ENCODE data around the gene GRIK1. TPM values are rescaled to one million over a fixed set of nuclear protein-coding genes. Genes with fewer than 3 reads are reported as not detected.

Gene GRIK1
- total RNA-seq, 1 donor: not detected

DNA sequence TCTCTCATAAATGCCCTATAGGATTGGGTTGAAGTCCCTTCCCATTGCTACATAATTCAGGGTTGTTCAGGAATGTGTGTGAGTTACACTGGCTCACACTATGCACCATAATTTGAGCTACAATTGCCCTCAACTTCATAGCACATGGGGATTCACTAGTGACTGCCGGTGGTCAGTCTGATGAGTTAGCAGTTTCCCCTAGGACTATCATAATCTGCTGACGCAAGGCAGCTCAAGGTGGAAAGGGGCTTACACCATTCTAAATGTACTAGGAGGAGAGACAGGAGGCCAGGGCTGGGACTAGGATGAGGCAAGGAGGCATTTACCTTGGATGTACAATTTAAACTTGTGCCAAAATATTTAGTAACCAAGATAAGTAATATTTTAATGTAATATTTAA is 224.7 kb downstream of the GRIK1 start:
- H3K27me3 ChIP-seq (ENCODE audit: insufficient read depth, low read length): no peaks in the 10 kb centered on the region
- no peaks in the 10 kb centered on the region for H3K9me3 ChIP-seq (ENCODE audit: low read depth, low read length)
- no peak for TF ChIP-seq CTCF (IDR thresholded peaks at IDR 0.05; ENCODE audit: extremely low read depth, low read depth, low read length)

GRCh38 chr21:29712818-29713217 is 227.0 kb downstream of the GRIK1 start:
- Histone ChIP-seq H3K9me3 (ENCODE audit: low read depth, low read length) (no peaks in the 10 kb centered on the region), H3K27me3 (ENCODE audit: insufficient read depth, low read length) (no peaks in the 10 kb centered on the region), H3K4me2 (ENCODE audit: insufficient read depth, low read length) (no peak overlapping the region), H3K4me3 (ENCODE audit: insufficient read depth, low read length) (no peak overlapping the region), H3K36me3 (ENCODE audit: insufficient read depth, low read length) (no peaks in the 10 kb centered on the region), H3K27ac (ENCODE audit: low read depth, low read length) (no peak overlapping the region), H3K79me2 (ENCODE audit: insufficient read depth, low read length) (no peaks in the 10 kb centered on the region), H3K4me1 (ENCODE audit: insufficient read depth, low read length) (no peaks in the 10 kb centered on the region), H4K20me1 (ENCODE audit: insufficient read depth, low read length) (no peaks in the 10 kb centered on the region), H2AFZ (ENCODE audit: low read length) (no peak overlapping the region)
- TF ChIP-seq CTCF (IDR thresholded peaks at IDR 0.05; ENCODE audit: extremely low read depth, low read depth, low read length): no peak
- DNase-seq (ENCODE audit: insufficient read length, low spot score, missing footprints): no peak

More for the DNA sequence above, 224.7 kb downstream of the GRIK1 start:
- Histone ChIP-seq H3K4me3 (ENCODE audit: insufficient read depth, low read length) (no peak overlapping the region), H2AFZ (ENCODE audit: low read length) (no peak overlapping the region), H3K4me2 (ENCODE audit: insufficient read depth, low read length) (no peak overlapping the region), H3K4me1 (ENCODE audit: insufficient read depth, low read length) (no peaks in the 10 kb centered on the region), H3K36me3 (ENCODE audit: insufficient read depth, low read length) (no peaks in the 10 kb centered on the region), H3K79me2 (ENCODE audit: insufficient read depth, low read length) (no peaks in the 10 kb centered on the region), H4K20me1 (ENCODE audit: insufficient read depth, low read length) (no peaks in the 10 kb centered on the region), H3K27ac (ENCODE audit: low read depth, low read length) (no peak overlapping the region)
- no peak for DNase-seq (ENCODE audit: insufficient read length, low spot score, missing footprints)

GRCh38 chr21:29711236-29711635 is 228.6 kb downstream of the GRIK1 start:
- Histone ChIP-seq H3K4me2 (ENCODE audit: insufficient read depth, low read length) (no peak overlapping the region), H3K27me3 (ENCODE audit: insufficient read depth, low read length) (no peaks in the 10 kb centered on the region), H2AFZ (ENCODE audit: low read length) (no peak overlapping the region), H3K27ac (ENCODE audit: low read depth, low read length) (no peak overlapping the region), H3K79me2 (ENCODE audit: insufficient read depth, low read length) (no peaks in the 10 kb centered on the region), H3K36me3 (ENCODE audit: insufficient read depth, low read length) (no peaks in the 10 kb centered on the region), H3K9me3 (ENCODE audit: low read depth, low read length) (no peaks in the 10 kb centered on the region), H3K4me3 (ENCODE audit: insufficient read depth, low read length) (no peak overlapping the region), H3K4me1 (ENCODE audit: insufficient read depth, low read length) (no peaks in the 10 kb centered on the region), H4K20me1 (ENCODE audit: insufficient read depth, low read length) (no peaks in the 10 kb centered on the region)
- no peak for TF ChIP-seq CTCF (IDR thresholded peaks at IDR 0.05; ENCODE audit: extremely low read depth, low read depth, low read length)
- no peak for DNase-seq (ENCODE audit: insufficient read length, low spot score, missing footprints)

DNA sequence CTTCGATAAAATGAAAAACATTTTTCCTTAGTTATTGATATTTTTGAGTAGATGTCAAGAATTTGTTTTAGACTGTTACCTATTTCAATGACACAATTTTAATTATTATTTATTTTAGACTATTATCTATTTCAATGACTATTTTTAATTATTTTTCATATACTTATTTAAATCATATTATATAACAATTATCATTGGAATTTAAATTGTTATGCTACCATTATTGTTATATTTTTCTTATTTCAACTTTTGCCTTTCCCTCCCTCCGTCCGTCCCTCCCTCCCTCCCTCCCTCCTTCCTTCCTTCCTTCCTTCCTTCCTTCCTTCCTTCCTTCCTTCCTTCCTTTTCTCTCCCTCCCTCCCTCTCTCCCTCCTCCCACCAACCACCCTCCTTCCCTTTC is 229.3 kb downstream of the GRIK1 start:
- H3K4me1 ChIP-seq (ENCODE audit: insufficient read depth, low read length): no peaks in the 10 kb centered on the region
- H3K9me3 ChIP-seq (ENCODE audit: low read depth, low read length): no peaks in the 10 kb centered on the region
- no peaks in the 10 kb centered on the region for H3K36me3 ChIP-seq (ENCODE audit: insufficient read depth, low read length)
- no peak for DNase-seq (ENCODE audit: insufficient read length, low spot score, missing footprints)
- H3K4me3 ChIP-seq (ENCODE audit: insufficient read depth, low read length): no peak overlapping the region
- TF ChIP-seq CTCF (IDR thresholded peaks at IDR 0.05; ENCODE audit: extremely low read depth, low read depth, low read length): no peak
- H4K20me1 ChIP-seq (ENCODE audit: insufficient read depth, low read length): no peaks in the 10 kb centered on the region
- no peaks in the 10 kb centered on the region for H3K27me3 ChIP-seq (ENCODE audit: insufficient read depth, low read length)
- H3K4me2 ChIP-seq (ENCODE audit: insufficient read depth, low read length): no peak overlapping the region
- no peak overlapping the region for H2AFZ ChIP-seq (ENCODE audit: low read length)
- no peaks in the 10 kb centered on the region for H3K79me2 ChIP-seq (ENCODE audit: insufficient read depth, low read length)
- no peak overlapping the region for H3K27ac ChIP-seq (ENCODE audit: low read depth, low read length)
